Measurements from ENCODE around the gene SCLY.

DNA sequence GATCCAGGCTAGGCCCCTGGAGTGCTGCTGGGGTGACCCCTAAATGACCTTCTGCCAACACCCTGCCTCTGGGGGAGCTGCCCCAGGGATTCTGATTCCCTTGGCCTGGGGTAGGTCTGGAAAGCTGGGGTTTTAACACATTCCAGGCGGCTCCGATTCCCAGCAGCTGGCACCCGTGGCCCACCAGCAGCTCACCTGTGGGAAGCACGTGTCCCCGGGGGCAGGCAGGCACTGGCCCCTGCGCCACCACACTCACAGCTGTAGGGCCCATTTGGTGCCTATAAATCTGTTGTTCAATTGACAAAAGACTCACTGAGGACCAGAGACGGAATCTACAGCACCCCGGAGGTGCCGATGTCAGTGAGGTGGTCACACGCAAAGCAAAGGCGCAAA, 73.6 kb downstream of the SCLY start:
- TF ChIP-seq EZH2 (IDR thresholded peaks at IDR 0.05) (no peak), CTCF (IDR thresholded peaks at IDR 0.05 in 2 of 3, conservative IDR thresholded peaks at IDR 0.05 in 1 of 3; ENCODE audit: borderline replicate concordance in 1 of 3, insufficient read depth in 1 of 3, low read depth in 2 of 3, low read length in 2 of 3) (no peak), SP1 (IDR thresholded peaks at IDR 0.05; ENCODE audit: low read depth) (no peak), EGR1 (IDR thresholded peaks at IDR 0.05; ENCODE audit: low read depth) (no peak)
